HL-60 (cell line): ENCODE results near the gene PIMREG.

Experiments
- CTCF ChIP-seq: IDR thresholded peaks from one replicate; pipeline ENCODE4 v1.5.1; 2011; ENCODE audit warnings: low read length, control low read depth, inconsistent platforms; ENCODE audit not compliant: insufficient read depth
- GABPA ChIP-seq: IDR thresholded peaks from 2 replicates; pipeline ENCODE4 v1.6.1; 2012; ENCODE audit warnings: low read depth
- POLR2AphosphoS5 ChIP-seq: IDR thresholded peaks from 2 replicates; pipeline ENCODE4 v1.6.1; 2012; ENCODE audit warnings: low read depth
- REST ChIP-seq: IDR thresholded peaks from 2 replicates; pipeline ENCODE4 v1.6.1; 2012; ENCODE audit warnings: low read depth; ENCODE audit not compliant: insufficient replicate concordance
- SPI1 ChIP-seq: IDR thresholded peaks from 2 replicates; pipeline ENCODE4 v1.6.1; 2012; ENCODE audit warnings: low read depth, mild to moderate bottlenecking, borderline replicate concordance

- TF ChIP-seq CTCF (no peak), REST (no peak), POLR2AphosphoS5 (no peak), GABPA (no peak), SPI1 (no peak)
These were observed 24.0 kb downstream of the PIMREG start for GRCh38 chr17:6468051-6468790.
